HEK293T (cell line): ENCODE data around the gene LARP1.

Experiments
- BHLHE40 ChIP-seq: fragments of 450-650 bp; IDR thresholded peaks from 2 replicates; pipeline ENCODE4 v1.6.1; 2016; ENCODE audit warnings: mild to moderate bottlenecking, moderate library complexity, borderline replicate concordance
- ELF4 ChIP-seq: fragments of 450-650 bp; IDR thresholded peaks from 2 replicates; pipeline ENCODE4 v1.6.1; 2017; ENCODE audit warnings: antibody characterized with exemption
- FOXM1 ChIP-seq: fragments of 450-650 bp; IDR thresholded peaks from 2 replicates; pipeline ENCODE4 v1.6.1; 2017; ENCODE audit warnings: mild to moderate bottlenecking, borderline replicate concordance
- HDGF ChIP-seq: fragments of 450-650 bp; IDR thresholded peaks from 2 replicates; pipeline ENCODE4 v1.6.1; 2017; ENCODE audit warnings: antibody characterized with exemption, borderline replicate concordance
- PKNOX1 ChIP-seq: fragments of 450-650 bp; IDR thresholded peaks from 2 replicates; pipeline ENCODE4 v1.6.1; 2016
- SP1 ChIP-seq: fragments of 450-650 bp; IDR thresholded peaks from 2 replicates; pipeline ENCODE4 v1.6.1; 2017
- SUZ12 ChIP-seq: fragments of 450-650 bp; IDR thresholded peaks from 2 replicates; pipeline ENCODE4 v1.6.1; 2016; ENCODE audit warnings: mild to moderate bottlenecking

- TF ChIP-seq PKNOX1 (no peak), FOXM1 (no peak; the same call in 1 of the 2 replicates), HDGF (no peak), SP1 (no peak), SUZ12 (no peak), BHLHE40 (no peak), ELF4 (no peak)
Observed at GRCh38 chr5:154756868-154757813, 2.0 kb downstream of the LARP1 start.
